Tibial nerve (tissue), 3 donors: ENCODE measurements around the gene CDCP1.

Experiments
- CTCF ChIP-seq, 5 experiments: fragments of 200-600 bp in 3 of 5; fragments of 450-650 bp in 2 of 5; sonication (generic) in 3 of 5; IDR thresholded peaks; one replicate each; pipeline ENCODE4 v1.5.1; 2016 to 2019; ENCODE audit warnings: antibody characterized with exemption in 5 of 5, mild to moderate bottlenecking in 3 of 5, moderate library complexity in 2 of 5
- POLR2A ChIP-seq, 2 donors: fragments of 450-650 bp; IDR thresholded peaks; one replicate each; pipeline ENCODE4 v1.6.1; 2017; ENCODE audit warnings: antibody characterized with exemption in 2 of 2, mild to moderate bottlenecking in 2 of 2, moderate library complexity in 2 of 2

DNA sequence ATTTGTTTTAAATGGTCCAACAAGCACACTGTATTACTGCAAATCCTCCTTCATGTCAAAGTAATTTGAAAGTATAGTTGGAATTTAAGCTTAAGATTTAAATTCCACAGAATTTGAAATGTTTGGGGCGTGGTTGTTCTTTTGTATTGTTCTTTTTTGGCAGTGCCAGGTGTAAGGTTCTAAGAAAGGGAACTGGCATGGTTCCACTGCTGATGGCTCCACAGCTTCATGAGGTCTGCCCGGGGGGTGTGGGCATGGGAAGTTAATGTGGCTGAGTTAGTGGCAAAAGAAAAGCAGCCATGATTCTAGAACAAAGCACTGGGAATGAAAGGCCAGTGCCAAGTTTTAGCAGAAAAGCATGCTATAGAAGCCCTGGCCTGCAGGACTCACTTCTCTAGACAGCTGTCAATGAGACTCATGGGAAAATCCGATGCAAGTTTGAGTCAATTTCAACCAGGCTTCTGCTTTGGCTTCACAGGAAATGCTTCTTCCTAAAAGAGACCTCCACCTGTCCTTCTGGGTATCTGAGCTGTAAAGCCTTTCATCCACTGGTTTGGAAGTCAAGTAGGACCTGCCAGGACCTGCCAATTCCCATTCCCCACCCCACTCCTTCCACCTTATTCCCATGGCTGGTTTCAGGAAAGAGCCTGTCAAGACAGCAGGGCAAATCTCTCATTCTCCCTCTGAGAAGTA is 18.9 kb downstream of the CDCP1 start:
- TF ChIP-seq CTCF (IDR thresholded peaks at IDR 0.05) (no peak), POLR2A (IDR thresholded peaks at IDR 0.05) (no peak)
